Myocyte (in vitro differentiated cells): ENCODE measurements around the gene ANTXR1. TPM values are rescaled to one million over a fixed set of nuclear protein-coding genes. Genes with fewer than 3 reads are reported as not detected.
A peak's percentile ranks its signal among the peaks of the same experiment; 100 is the strongest.

ENCODE experiments used
- DNase-seq: peaks from one replicate; pipeline ENCODE4 v3.0.0-alpha.2; 2012; ENCODE audit warnings: low read depth
- total RNA-seq: library from RNA; depleted of rRNA; stranded (reverse); fragments of >200 nt; gene quantifications from 2 replicates; pipeline ENCODE4 v1.2.3, GENCODE V29; 2014

The ANTXR1 gene
- total RNA-seq, 1 donor from 2014 or later: 94.7 TPM

- no peak for DNase-seq
Measured at GRCh38 chr2:69204654-69205053, 191.7 kb downstream of the ANTXR1 start.

GRCh38 chr2:69205076-69205475, 192.1 kb downstream of the ANTXR1 start:
- DNase-seq: no peak

GRCh38 chr2:69205491-69205890, 192.5 kb downstream of the ANTXR1 start:
- DNase-seq: peak; percentile 90

- DNase-seq: no peak
Measured at GRCh38 chr2:69208023-69208595, 195.1 kb downstream of the ANTXR1 start.

GRCh38 chr2:69209482-69209881, 196.5 kb downstream of the ANTXR1 start:
- no peak for DNase-seq

GRCh38 chr2:69210385-69210784, 197.4 kb downstream of the ANTXR1 start:
- DNase-seq: no peak

- DNase-seq: no peak
Measured at GRCh38 chr2:69211048-69211447, 198.1 kb downstream of the ANTXR1 start.

GRCh38 chr2:69211686-69212085, 198.7 kb downstream of the ANTXR1 start:
- DNase-seq: no peak

GRCh38 chr2:69212238-69213028, 199.5 kb downstream of the ANTXR1 start:
- no peak for DNase-seq

- DNase-seq: no peak
Measured at GRCh38 chr2:69213201-69213600, 200.2 kb downstream of the ANTXR1 start.

- DNase-seq: peak; percentile 63
Measured at GRCh38 chr2:69213782-69214181, 200.8 kb downstream of the ANTXR1 start.

GRCh38 chr2:69214898-69215297, 201.9 kb downstream of the ANTXR1 start:
- no peak for DNase-seq

- peak; percentile 84 for DNase-seq
Measured at GRCh38 chr2:69216535-69217332, 203.8 kb downstream of the ANTXR1 start.

- DNase-seq: no peak
Measured at GRCh38 chr2:69217333-69218080, 204.5 kb downstream of the ANTXR1 start.

GRCh38 chr2:69221512-69221911, 208.5 kb downstream of the ANTXR1 start:
- no peak for DNase-seq

GRCh38 chr2:69221960-69222751, 209.2 kb downstream of the ANTXR1 start:
- DNase-seq: peak; percentile 54

GRCh38 chr2:69222953-69223658, 210.1 kb downstream of the ANTXR1 start:
- peak; percentile 42 for DNase-seq

GRCh38 chr2:69223759-69224511, 211.0 kb downstream of the ANTXR1 start:
- DNase-seq: no peak

GRCh38 chr2:69224512-69224837, 211.5 kb downstream of the ANTXR1 start:
- DNase-seq: peak; percentile 50
